Mesenchymal stem cell (in vitro differentiated cells and primary cell): Measurements from ENCODE around the gene TCP11.

ENCODE experiments used
- DNase-seq: peaks from one replicate; pipeline ENCODE4 v3.0.0-alpha.2; 2013
- H2AFZ ChIP-seq: one replicate; pipeline ENCODE4 v1.6.1; 2013; ENCODE audit warnings: low read depth, mild to moderate bottlenecking, control low read depth, inconsistent platforms, low read length, moderate library complexity
- H2AK5ac ChIP-seq: 2 replicates; pipeline ENCODE4 v1.6.1; 2013; ENCODE audit warnings: low read length, moderate library complexity, mild to moderate bottlenecking, inconsistent platforms; ENCODE audit not compliant: severe bottlenecking
- H2BK120ac ChIP-seq: one replicate; pipeline ENCODE4 v1.6.1; 2013; ENCODE audit warnings: low read depth, mild to moderate bottlenecking, inconsistent platforms, low read length, moderate library complexity
- H2BK12ac ChIP-seq, 2 experiments: one replicate each; pipeline ENCODE4 v1.6.1; 2013; ENCODE audit warnings: inconsistent platforms in 2 of 2, low read length in 2 of 2, mild to moderate bottlenecking in 2 of 2, moderate library complexity in 2 of 2, control low read depth in 1 of 2
- H2BK15ac ChIP-seq: one replicate; pipeline ENCODE4 v1.6.1; 2013; ENCODE audit warnings: mild to moderate bottlenecking, low read depth, inconsistent platforms; ENCODE audit not compliant: poor library complexity, severe bottlenecking
- H2BK5ac ChIP-seq: 2 replicates; pipeline ENCODE4 v1.6.1; 2013; ENCODE audit warnings: low read depth, mild to moderate bottlenecking, low read length, control low read depth, inconsistent platforms; ENCODE audit not compliant: poor library complexity, severe bottlenecking
- H3K14ac ChIP-seq, 2 experiments: one replicate each; pipeline ENCODE4 v1.6.1; 2013; ENCODE audit warnings: inconsistent platforms in 2 of 2, low read length in 2 of 2, control low read depth in 1 of 2, mild to moderate bottlenecking in 1 of 2, moderate library complexity in 1 of 2
- H3K18ac ChIP-seq, 2 experiments: one replicate each; pipeline ENCODE4 v1.6.1; 2013; ENCODE audit warnings: inconsistent platforms in 2 of 2, low read length in 2 of 2, control low read depth in 1 of 2, low read depth in 1 of 2, mild to moderate bottlenecking in 1 of 2
- H3K23ac ChIP-seq, 2 experiments: one replicate each; pipeline ENCODE4 v1.6.1; 2013; ENCODE audit warnings: inconsistent platforms in 2 of 2, low read length in 2 of 2, mild to moderate bottlenecking in 2 of 2, moderate library complexity in 2 of 2, control low read depth in 1 of 2
- H3K27ac ChIP-seq: 2 replicates; pipeline ENCODE4 v1.5.1; 2013; ENCODE audit warnings: mild to moderate bottlenecking, moderate library complexity, low read length, control low read depth, inconsistent platforms; ENCODE audit not compliant: poor library complexity, severe bottlenecking
- H3K27me3 ChIP-seq, 2 experiments: 2 replicates each; pipeline versions ENCODE4 v1.6.1 to v1.7.0; 2013; ENCODE audit warnings: low read length in 2 of 2, mild to moderate bottlenecking in 2 of 2, moderate library complexity in 2 of 2, control low read depth in 1 of 2, inconsistent platforms in 1 of 2; ENCODE audit not compliant: control insufficient read depth in 1 of 2, insufficient read depth in 1 of 2
- H3K36me3 ChIP-seq, 2 experiments: 2 replicates each; pipeline versions ENCODE4 v1.6.1 to v1.7.0; 2013; ENCODE audit warnings: low read length in 2 of 2, control low read depth in 1 of 2, inconsistent platforms in 1 of 2, low read depth in 1 of 2, mild to moderate bottlenecking in 1 of 2; ENCODE audit not compliant: insufficient read depth in 2 of 2, control insufficient read depth in 1 of 2
- H3K4ac ChIP-seq, 2 experiments: one replicate each; pipeline ENCODE4 v1.6.1; 2013; ENCODE audit warnings: inconsistent platforms in 2 of 2, low read length in 2 of 2, mild to moderate bottlenecking in 2 of 2, moderate library complexity in 2 of 2, control low read depth in 1 of 2, low read depth in 1 of 2
- H3K4me1 ChIP-seq: 2 replicates; pipeline ENCODE4 v1.6.1; 2013; ENCODE audit warnings: low read depth, low read length, control low read depth; ENCODE audit not compliant: control insufficient read depth, insufficient read depth
- H3K4me2 ChIP-seq: 2 replicates; pipeline ENCODE4 v1.6.1; 2013; ENCODE audit warnings: low read length, mild to moderate bottlenecking, inconsistent platforms; ENCODE audit not compliant: poor library complexity, severe bottlenecking
- H3K4me3 ChIP-seq, 2 experiments: 2 replicates each; pipeline versions ENCODE4 v1.5.1 to v1.7.0; 2013; ENCODE audit warnings: low read length in 2 of 2, mild to moderate bottlenecking in 2 of 2, control low read depth in 1 of 2, low read depth in 1 of 2; ENCODE audit not compliant: insufficient read depth in 1 of 2
- H3K79me1 ChIP-seq: replicated peaks from 2 replicates; pipeline ENCODE4 v1.6.1; 2013; ENCODE audit warnings: mild to moderate bottlenecking, control low read depth, low read length, inconsistent platforms; ENCODE audit not compliant: poor library complexity, severe bottlenecking
- H3K9ac ChIP-seq: 2 replicates; pipeline ENCODE4 v1.7.0; 2013; ENCODE audit warnings: mild to moderate bottlenecking, low read length, moderate library complexity
- H3K9me3 ChIP-seq: 2 replicates; pipeline ENCODE4 v1.7.0; 2013; ENCODE audit warnings: mild to moderate bottlenecking, low read length; ENCODE audit not compliant: control insufficient read depth
- H4K8ac ChIP-seq: one replicate; pipeline ENCODE4 v1.6.1; 2013; ENCODE audit warnings: inconsistent platforms, mild to moderate bottlenecking, low read length, moderate library complexity
- H4K91ac ChIP-seq: one replicate; pipeline ENCODE4 v1.6.1; 2013; ENCODE audit warnings: mild to moderate bottlenecking, low read length, inconsistent platforms
- WGBS: methylation state at CpG from one replicate; pipeline ENCODE4 v1.1.7; 2013; ENCODE audit warnings: mixed read lengths; 5-methylcytosine and 5-hydroxymethylcytosine counted together

Gene TCP11

DNA sequence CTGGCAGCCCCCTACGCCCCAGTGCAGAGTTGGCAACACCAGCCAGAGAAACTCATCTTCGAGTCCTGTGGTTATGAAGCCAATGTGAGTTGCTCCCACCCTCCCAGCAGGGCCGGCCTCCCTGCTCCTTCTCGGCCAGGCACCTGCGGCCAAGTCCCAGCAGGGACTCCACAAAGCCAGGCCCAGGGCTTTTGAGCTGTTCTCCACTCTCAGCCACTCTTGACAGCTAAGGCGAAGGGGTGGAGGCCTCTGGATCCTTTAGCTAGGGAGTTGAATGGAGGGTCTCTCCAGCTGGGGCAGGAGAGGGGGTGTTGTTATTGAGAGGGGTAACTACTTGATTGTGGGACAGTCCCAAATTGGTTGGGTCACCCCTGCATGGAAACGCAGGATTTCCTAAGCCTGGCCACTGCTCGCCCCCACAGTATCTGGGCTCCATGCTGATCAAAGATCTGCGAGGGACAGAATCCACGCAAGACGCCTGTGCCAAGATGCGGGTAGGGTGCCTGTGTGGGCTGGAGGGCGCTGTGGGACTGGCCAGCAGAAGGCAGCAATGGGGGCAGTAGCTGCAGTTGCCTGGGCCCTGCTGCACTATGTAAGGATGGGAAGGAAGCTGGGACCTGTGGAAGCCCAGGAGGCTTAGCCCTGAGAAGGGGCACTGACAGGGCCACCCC lies 58.3 kb downstream of the TCP11 start:
- H2BK15ac ChIP-seq, result no peak overlapping the region
- no peak overlapping the region for H3K27ac ChIP-seq
- H2BK120ac ChIP-seq, result no peak overlapping the region
- no peak overlapping the region for H4K8ac ChIP-seq
- H2AFZ ChIP-seq, result no peak overlapping the region
- H4K91ac ChIP-seq, result no peak overlapping the region
- no peak overlapping the region for H2BK12ac ChIP-seq
- no peak overlapping the region for H3K14ac ChIP-seq
- no peak overlapping the region for H3K9ac ChIP-seq
- no peak overlapping the region for H3K4ac ChIP-seq
- H3K23ac ChIP-seq, result no peak overlapping the region
- no peak overlapping the region for H2BK5ac ChIP-seq
- H3K36me3 ChIP-seq, result peaks cover 73 to 87% of the 10 kb centered on the region in 2 experiments
- no peaks in the 10 kb centered on the region for H3K27me3 ChIP-seq
- H3K4me3 ChIP-seq, result no peak overlapping the region
- WGBS, result 98% methylated on average over 13 of the region's 13 CpGs
- H3K9me3 ChIP-seq, result no peaks in the 10 kb centered on the region
- H3K18ac ChIP-seq, result no peak overlapping the region
- H3K4me2 ChIP-seq, result no peak overlapping the region
- H3K4me1 ChIP-seq, result peaks cover 26% of the 10 kb centered on the region
- no peaks in the 10 kb centered on the region for H3K79me1 ChIP-seq
- no peak overlapping the region for H2AK5ac ChIP-seq
- DNase-seq, result no peak

DNA sequence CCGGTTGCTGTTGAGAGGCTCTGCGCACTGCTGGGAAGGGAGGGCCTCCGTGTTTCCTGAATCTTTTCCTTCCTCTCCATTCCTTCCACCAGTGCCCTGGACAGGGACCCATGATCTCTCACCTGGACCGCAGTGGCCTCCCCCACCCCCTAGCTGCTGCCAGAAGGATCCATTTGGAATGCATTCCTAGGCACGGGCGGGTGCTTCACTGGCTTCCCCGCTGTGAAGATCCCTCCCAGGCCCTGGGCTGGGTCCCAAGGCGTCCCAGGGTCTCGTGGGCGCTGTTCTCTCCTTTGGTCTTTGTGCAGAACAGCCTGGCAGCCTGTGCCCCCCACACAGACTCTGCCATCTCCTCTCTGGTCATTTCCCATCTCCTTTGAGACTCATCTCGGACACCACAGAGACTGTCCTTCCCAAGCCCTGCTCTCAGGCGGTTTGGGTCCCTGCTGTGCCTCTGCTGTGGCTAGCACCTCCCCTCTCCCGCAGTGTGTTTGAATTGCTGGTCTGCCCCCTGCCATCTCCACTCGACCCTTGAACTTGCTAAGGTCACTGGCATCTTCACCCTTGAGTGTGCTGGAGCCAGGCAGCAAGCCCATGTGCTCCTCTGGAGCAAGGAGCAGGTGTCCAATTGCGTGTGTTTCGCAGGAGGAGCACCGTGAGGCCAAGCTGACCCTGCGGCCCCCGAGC lies 59.0 kb downstream of the TCP11 start:
- peak overlapping the region; percentile 50 for H2AK5ac ChIP-seq
- no peak overlapping the region for H3K4me2 ChIP-seq
- no peak overlapping the region for H2BK15ac ChIP-seq
- peak overlapping the region; percentile 63 for H3K27ac ChIP-seq
- peaks cover 26% of the 10 kb centered on the region for H3K4me1 ChIP-seq
- H3K4me3 ChIP-seq, result no peak overlapping the region
- no peak overlapping the region for H3K18ac ChIP-seq
- DNase-seq, result no peak
- no peak overlapping the region for H3K9ac ChIP-seq
- no peaks in the 10 kb centered on the region for H3K9me3 ChIP-seq
- H4K91ac ChIP-seq, result no peak overlapping the region
- H3K4ac ChIP-seq, result no peak overlapping the region
- no peak overlapping the region for H4K8ac ChIP-seq
- H2BK5ac ChIP-seq, result no peak overlapping the region
- H2BK12ac ChIP-seq, result no peak overlapping the region
- H3K14ac ChIP-seq, result no peak overlapping the region
- peaks cover 66 to 87% of the 10 kb centered on the region in 2 experiments for H3K36me3 ChIP-seq
- H3K27me3 ChIP-seq, result no peaks in the 10 kb centered on the region
- no peak overlapping the region for H3K23ac ChIP-seq
- H2AFZ ChIP-seq, result no peak overlapping the region
- H3K79me1 ChIP-seq, result no peaks in the 10 kb centered on the region
- H2BK120ac ChIP-seq, result no peak overlapping the region
- 83% methylated on average over 19 of the region's 19 CpGs for WGBS

DNA sequence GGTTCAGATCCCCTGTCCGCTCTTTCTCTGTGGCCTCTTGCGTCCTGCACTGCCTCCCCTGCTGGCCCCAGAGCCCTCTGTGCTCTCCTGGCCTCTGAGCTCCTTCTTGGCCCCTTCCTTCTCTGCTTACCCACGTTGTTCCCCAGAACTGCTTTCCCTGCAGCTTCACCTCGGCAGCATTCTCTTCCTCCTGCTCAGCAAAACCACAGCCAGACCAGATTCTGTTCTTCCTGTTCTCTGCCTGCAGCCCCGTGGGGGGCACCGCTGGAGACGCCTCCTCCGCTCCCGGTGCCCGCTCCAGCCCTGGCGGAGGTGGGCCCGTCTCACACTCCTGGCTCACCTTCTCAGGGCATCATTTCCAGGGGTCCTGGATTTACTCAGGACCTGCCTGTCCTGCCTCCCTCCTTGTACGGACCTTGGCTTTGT lies 59.7 kb downstream of the TCP11 start:
- no peak overlapping the region for H3K23ac ChIP-seq
- no peak overlapping the region for H3K18ac ChIP-seq
- no peaks in the 10 kb centered on the region for H3K9me3 ChIP-seq
- no peak overlapping the region for H3K4ac ChIP-seq
- H3K14ac ChIP-seq, result no peak overlapping the region
- H2BK120ac ChIP-seq, result no peak overlapping the region
- H3K9ac ChIP-seq, result no peak overlapping the region
- peaks cover 26% of the 10 kb centered on the region for H3K4me1 ChIP-seq
- no peak overlapping the region for H4K91ac ChIP-seq
- no peak overlapping the region for H4K8ac ChIP-seq
- no peak overlapping the region for H3K4me3 ChIP-seq
- H2BK5ac ChIP-seq, result no peak overlapping the region
- no peak overlapping the region for H3K4me2 ChIP-seq
- H3K27me3 ChIP-seq, result no peaks in the 10 kb centered on the region
- DNase-seq, result no peak
- peak overlapping the region; percentile 50 for H2AK5ac ChIP-seq
- H2BK15ac ChIP-seq, result no peak overlapping the region
- H2AFZ ChIP-seq, result no peak overlapping the region
- peak overlapping the region; percentile 63 for H3K27ac ChIP-seq
- no peak overlapping the region for H2BK12ac ChIP-seq
- H3K79me1 ChIP-seq, result no peaks in the 10 kb centered on the region
- WGBS, result 72% methylated on average over 13 of the region's 13 CpGs
- peaks cover 62 to 82% of the 10 kb centered on the region in 2 experiments for H3K36me3 ChIP-seq

DNA sequence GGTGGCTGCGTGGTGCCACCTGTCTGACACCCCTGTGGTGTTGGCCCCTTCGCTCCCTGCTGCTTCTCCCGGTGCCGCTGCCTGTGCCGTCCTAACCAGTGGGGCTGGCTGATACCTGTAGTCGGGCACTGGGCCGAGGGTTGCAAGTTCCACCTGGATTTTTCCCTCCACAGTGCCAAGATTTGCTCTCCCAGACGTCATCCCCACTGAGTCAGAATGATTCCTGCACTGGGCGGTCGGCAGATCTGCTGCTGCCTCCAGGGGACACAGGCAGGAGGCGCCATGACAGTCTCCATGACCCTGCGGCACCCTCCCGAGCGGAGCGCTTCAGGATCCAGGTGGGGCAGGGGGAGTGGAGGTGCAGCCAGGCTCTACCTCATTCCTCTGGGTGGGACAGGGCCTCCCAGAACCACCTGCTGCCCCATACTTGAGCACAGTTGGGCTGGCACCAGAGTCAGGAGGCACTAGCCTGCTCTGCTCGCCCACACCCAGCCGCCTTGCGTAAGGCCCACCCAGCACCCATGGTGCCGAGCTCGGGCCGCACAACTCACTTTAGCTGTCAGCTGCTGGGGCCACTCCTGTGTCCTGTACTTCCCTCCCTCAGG lies 60.2 kb downstream of the TCP11 start:
- Histone ChIP-seq H3K27me3 (no peaks in the 10 kb centered on the region), H4K8ac (no peak overlapping the region), H3K14ac (no peak overlapping the region), H3K27ac (peak overlapping the region; percentile 63), H3K9ac (no peak overlapping the region), H3K23ac (no peak overlapping the region), H2AK5ac (no peak overlapping the region), H3K4me1 (peaks cover 26% of the 10 kb centered on the region), H2BK12ac (no peak overlapping the region), H3K79me1 (no peaks in the 10 kb centered on the region), H2BK5ac (no peak overlapping the region), H2AFZ (no peak overlapping the region), H3K4me3 (no peak overlapping the region), H3K4ac (no peak overlapping the region), H4K91ac (no peak overlapping the region), H3K36me3 (peaks cover 57 to 77% of the 10 kb centered on the region in 2 experiments), H2BK15ac (no peak overlapping the region), H3K18ac (no peak overlapping the region), H3K9me3 (no peaks in the 10 kb centered on the region), H3K4me2 (no peak overlapping the region), H2BK120ac (no peak overlapping the region)
- 95% methylated on average over 21 of the region's 21 CpGs for WGBS
- DNase-seq, result no peak
